ENCODE data around the gene GDA.

Gene GDA

DNA sequence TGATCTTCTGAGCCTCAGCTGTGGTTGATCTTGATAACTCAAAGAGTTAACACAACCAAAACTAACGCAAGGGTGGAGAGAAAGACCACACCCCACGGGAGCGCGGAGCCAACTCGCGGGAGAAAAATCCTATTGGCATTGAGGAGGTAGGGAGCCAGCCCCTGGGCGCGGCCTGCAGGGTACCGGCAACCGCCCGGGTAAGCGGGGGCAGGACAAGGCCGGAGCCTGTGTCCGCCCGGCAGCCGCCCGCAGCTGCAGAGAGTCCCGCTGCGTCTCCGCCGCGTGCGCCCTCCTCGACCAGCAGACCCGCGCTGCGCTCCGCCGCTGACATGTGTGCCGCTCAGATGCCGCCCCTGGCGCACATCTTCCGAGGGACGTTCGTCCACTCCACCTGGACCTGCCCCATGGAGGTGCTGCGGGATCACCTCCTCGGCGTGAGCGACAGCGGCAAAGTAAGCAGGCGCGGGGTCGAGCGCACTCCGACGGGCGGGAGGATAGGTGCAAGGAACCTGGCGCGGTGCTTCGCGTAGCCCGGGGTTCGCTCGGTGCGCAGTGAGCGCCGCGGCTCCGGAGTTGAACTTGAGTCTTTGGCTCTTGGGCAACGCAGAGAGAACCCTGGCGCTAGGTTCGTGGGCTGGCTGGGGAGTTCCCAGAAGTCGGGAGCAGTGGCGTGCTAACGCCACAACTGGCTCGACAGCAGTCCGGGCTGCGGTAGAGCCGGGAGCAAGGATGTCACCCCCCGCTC lies at the start of gene GDA:
TSS of gene GDA (plus strand) at position 210 of the 745 bp plus-strand sequence. CDS start at position 330, 120 bp downstream.
- Histone ChIP-seq H3K9ac (ENCODE audit: low read depth in 1 of 2, low read length in 2 of 2) (peak within 1 kb of the TSS; percentile 81 to 84), H3K27ac (ENCODE audit: low read depth, low read length) (peak within 1 kb of the TSS; percentile 72), H3K36me3 (ENCODE audit: control insufficient read depth in 1 of 2, insufficient read depth in 2 of 2, low read length in 2 of 2) (no peaks in the 10 kb centered on the region), H3K4me3 (ENCODE audit: low read depth in 1 of 2, low read length in 2 of 2) (peak within 1 kb of the TSS; percentile 76 to 88), H3K4me1 (ENCODE audit: control insufficient read depth in 1 of 2, insufficient read depth in 2 of 2, low read length in 2 of 2) (peaks cover 6 to 21% of the 10 kb centered on the region in 2 donors), H3K9me3 (ENCODE audit: control insufficient read depth in 1 of 2, low read length in 2 of 2) (no peaks in the 10 kb centered on the region), H3K27me3 (ENCODE audit: control insufficient read depth in 1 of 2, insufficient read depth in 2 of 2, low read length in 2 of 2) (peaks cover 3 to 4% of the 10 kb centered on the region in 2 donors)

DNA sequence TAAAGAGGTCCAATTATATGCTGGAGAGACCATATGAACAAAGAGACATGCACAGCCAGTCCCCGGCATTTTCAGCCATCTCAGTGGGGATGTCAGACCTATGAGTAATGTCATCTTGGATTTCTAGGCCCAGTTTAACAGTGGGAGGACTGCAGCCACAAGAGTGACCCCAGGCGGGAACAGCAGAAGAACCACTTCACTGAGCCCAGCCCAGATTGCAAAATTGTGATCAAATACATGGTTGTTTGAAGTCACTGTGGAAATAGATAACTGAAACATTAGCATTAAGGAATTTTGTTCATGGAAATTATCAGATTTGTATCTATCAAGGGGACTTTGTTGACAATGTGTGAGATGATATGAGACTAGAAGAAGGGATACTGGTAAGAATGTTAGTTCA lies 46.7 kb upstream of the GDA start:
- Histone ChIP-seq H3K4me3 (ENCODE audit: low read depth in 1 of 2, low read length in 2 of 2) (no peak overlapping the region), H3K9ac (ENCODE audit: low read depth in 1 of 2, low read length in 2 of 2) (no peak overlapping the region), H3K36me3 (ENCODE audit: control insufficient read depth in 1 of 2, insufficient read depth in 2 of 2, low read length in 2 of 2) (no peaks in the 10 kb centered on the region)

DNA sequence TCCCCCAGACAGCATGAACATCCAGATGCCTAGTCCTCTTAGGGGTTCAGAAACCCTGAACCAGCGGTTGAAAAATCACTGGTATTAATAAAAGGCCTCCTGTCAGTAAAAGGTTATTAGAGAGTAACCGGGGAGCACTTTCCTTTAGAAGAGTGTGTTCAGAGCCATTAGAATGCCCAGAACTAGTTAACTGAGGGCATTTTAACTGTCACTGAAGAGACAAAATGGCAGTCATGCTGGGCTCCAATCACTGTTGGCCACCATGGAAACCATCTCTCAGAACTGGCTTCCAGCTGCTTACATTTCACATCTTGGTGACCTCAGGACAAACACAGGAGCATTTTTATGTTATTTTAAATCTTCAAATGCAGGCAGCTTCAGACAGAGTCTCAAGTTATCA lies 36.2 kb upstream of the GDA start:
- H3K27me3 ChIP-seq (ENCODE audit: control insufficient read depth in 1 of 2, insufficient read depth in 2 of 2, low read length in 2 of 2): no peaks in the 10 kb centered on the region

More for the DNA sequence above, 46.7 kb upstream of the GDA start:
- no peaks in the 10 kb centered on the region for H3K27me3 ChIP-seq (ENCODE audit: control insufficient read depth in 1 of 2, insufficient read depth in 2 of 2, low read length in 2 of 2)
- H3K9me3 ChIP-seq (ENCODE audit: control insufficient read depth in 1 of 2, low read length in 2 of 2): no peaks in the 10 kb centered on the region
- no peak overlapping the region for H3K27ac ChIP-seq (ENCODE audit: low read depth, low read length)
- H3K4me1 ChIP-seq (ENCODE audit: control insufficient read depth in 1 of 2, insufficient read depth in 2 of 2, low read length in 2 of 2): no peaks in the 10 kb centered on the region

DNA sequence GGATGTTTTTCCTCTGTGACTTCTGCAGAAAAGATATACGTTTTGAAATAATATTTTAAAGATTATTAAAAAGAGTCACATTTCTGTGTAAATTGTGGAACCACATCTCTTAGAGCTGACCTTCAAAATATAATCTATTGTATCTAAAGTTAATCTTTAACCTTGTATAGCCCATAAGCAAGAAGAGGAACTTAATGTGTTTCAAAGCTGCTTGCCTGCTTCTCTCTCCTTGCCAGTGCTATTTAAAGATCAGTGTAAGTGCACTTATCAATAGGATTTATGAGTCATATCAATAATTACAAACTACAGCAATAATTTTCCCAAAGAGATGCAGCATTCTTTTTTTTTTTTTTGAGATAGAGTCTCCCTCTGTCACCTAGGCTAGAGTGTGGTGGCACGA lies 29.4 kb upstream of the GDA start:
- no peaks in the 10 kb centered on the region for H3K36me3 ChIP-seq (ENCODE audit: control insufficient read depth in 1 of 2, insufficient read depth in 2 of 2, low read length in 2 of 2)
- no peak overlapping the region for H3K9ac ChIP-seq (ENCODE audit: low read depth in 1 of 2, low read length in 2 of 2)
- H3K4me3 ChIP-seq (ENCODE audit: low read depth in 1 of 2, low read length in 2 of 2): no peak overlapping the region
- no peaks in the 10 kb centered on the region for H3K9me3 ChIP-seq (ENCODE audit: control insufficient read depth in 1 of 2, low read length in 2 of 2)
- no peak overlapping the region for H3K27ac ChIP-seq (ENCODE audit: low read depth, low read length)
- H3K27me3 ChIP-seq (ENCODE audit: control insufficient read depth in 1 of 2, insufficient read depth in 2 of 2, low read length in 2 of 2): no peaks in the 10 kb centered on the region
- H3K4me1 ChIP-seq (ENCODE audit: control insufficient read depth in 1 of 2, insufficient read depth in 2 of 2, low read length in 2 of 2): peaks cover 18 to 22% of the 10 kb centered on the region in 2 donors

More for the DNA sequence above, 36.2 kb upstream of the GDA start:
- Histone ChIP-seq H3K9ac (ENCODE audit: low read depth in 1 of 2, low read length in 2 of 2) (no peak overlapping the region), H3K9me3 (ENCODE audit: control insufficient read depth in 1 of 2, low read length in 2 of 2) (no peaks in the 10 kb centered on the region), H3K36me3 (ENCODE audit: control insufficient read depth in 1 of 2, insufficient read depth in 2 of 2, low read length in 2 of 2) (no peaks in the 10 kb centered on the region), H3K4me1 (ENCODE audit: control insufficient read depth in 1 of 2, insufficient read depth in 2 of 2, low read length in 2 of 2) (no peaks in the 10 kb centered on the region), H3K27ac (ENCODE audit: low read depth, low read length) (no peak overlapping the region), H3K4me3 (ENCODE audit: low read depth in 1 of 2, low read length in 2 of 2) (no peak overlapping the region)

DNA sequence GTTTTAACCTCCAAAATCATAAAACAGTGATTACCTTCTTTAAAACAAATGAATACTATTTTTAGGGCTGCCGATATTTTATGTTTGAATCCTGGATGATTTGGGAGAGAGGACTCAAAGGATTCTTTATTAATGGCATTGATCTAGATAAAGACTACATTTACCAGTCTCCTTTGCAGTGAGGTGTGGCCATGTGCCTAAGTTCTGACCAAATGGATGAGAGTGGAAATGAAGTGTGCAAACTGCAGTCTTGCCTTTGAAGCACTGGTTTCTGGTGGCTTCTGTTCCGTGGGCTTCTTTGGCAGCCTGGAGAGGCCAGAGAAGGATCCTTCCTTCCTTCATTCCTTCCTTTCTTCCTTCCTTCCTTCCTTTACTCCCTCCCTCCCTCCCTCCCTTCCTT lies 24.3 kb upstream of the GDA start:
- peaks cover 31 to 35% of the 10 kb centered on the region in 2 donors for H3K4me1 ChIP-seq (ENCODE audit: control insufficient read depth in 1 of 2, insufficient read depth in 2 of 2, low read length in 2 of 2)
- no peaks in the 10 kb centered on the region for H3K36me3 ChIP-seq (ENCODE audit: control insufficient read depth in 1 of 2, insufficient read depth in 2 of 2, low read length in 2 of 2)
- no peak overlapping the region for H3K27ac ChIP-seq (ENCODE audit: low read depth, low read length)
- H3K9me3 ChIP-seq (ENCODE audit: control insufficient read depth in 1 of 2, low read length in 2 of 2): no peaks in the 10 kb centered on the region
- H3K27me3 ChIP-seq (ENCODE audit: control insufficient read depth in 1 of 2, insufficient read depth in 2 of 2, low read length in 2 of 2): no peaks in the 10 kb centered on the region
- H3K4me3 ChIP-seq (ENCODE audit: low read depth in 1 of 2, low read length in 2 of 2): no peak overlapping the region
- no peak overlapping the region for H3K9ac ChIP-seq (ENCODE audit: low read depth in 1 of 2, low read length in 2 of 2)

DNA sequence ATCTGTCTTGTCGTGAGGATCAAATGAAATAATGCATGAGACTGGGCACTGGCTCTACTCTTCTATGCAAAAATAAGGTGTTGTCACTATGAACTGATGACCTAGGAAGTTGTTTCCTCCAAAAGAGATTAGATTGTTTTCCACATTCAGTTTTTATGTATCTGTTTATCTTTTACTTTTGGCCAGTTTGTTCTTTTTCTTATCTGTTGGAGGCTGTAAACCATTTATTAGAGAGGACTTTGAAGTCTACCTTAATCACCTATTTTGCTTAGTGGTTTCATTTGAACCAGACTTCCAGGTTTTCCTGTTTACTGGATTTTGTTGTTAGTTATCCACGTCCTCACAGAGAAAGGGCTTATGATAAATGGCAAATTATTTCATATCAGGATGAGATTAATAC lies 21.5 kb upstream of the GDA start:
- Histone ChIP-seq H3K4me1 (ENCODE audit: control insufficient read depth in 1 of 2, insufficient read depth in 2 of 2, low read length in 2 of 2) (peaks cover 40 to 43% of the 10 kb centered on the region in 2 donors), H3K9ac (ENCODE audit: low read depth in 1 of 2, low read length in 2 of 2) (no peak overlapping the region), H3K4me3 (ENCODE audit: low read depth in 1 of 2, low read length in 2 of 2) (peak overlapping the region in 1 of 2 donors; percentile 24), H3K27ac (ENCODE audit: low read depth, low read length) (no peak overlapping the region), H3K27me3 (ENCODE audit: control insufficient read depth in 1 of 2, insufficient read depth in 2 of 2, low read length in 2 of 2) (no peaks in the 10 kb centered on the region), H3K9me3 (ENCODE audit: control insufficient read depth in 1 of 2, low read length in 2 of 2) (no peaks in the 10 kb centered on the region), H3K36me3 (ENCODE audit: control insufficient read depth in 1 of 2, insufficient read depth in 2 of 2, low read length in 2 of 2) (no peaks in the 10 kb centered on the region)

DNA sequence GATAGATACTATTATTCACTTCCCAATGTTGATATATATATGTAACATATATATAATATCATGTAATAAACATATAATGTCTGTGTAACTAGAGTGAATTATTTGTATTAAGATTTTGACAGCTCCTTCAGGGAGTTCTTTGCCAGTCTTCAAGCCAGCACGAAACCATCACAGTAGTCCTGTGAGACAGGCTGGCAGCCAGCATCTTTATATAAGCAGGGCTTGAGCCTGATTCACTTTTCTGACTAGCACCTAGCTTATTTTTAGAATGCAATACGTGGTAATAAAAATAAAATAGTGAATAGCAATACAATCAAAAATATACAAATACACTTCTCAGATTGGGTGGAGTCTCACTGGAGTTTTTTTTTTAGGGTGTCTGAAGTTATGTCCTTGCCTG lies 20.7 kb upstream of the GDA start:
- Histone ChIP-seq H3K9ac (ENCODE audit: low read depth in 1 of 2, low read length in 2 of 2) (no peak overlapping the region), H3K27me3 (ENCODE audit: control insufficient read depth in 1 of 2, insufficient read depth in 2 of 2, low read length in 2 of 2) (no peaks in the 10 kb centered on the region), H3K27ac (ENCODE audit: low read depth, low read length) (no peak overlapping the region), H3K36me3 (ENCODE audit: control insufficient read depth in 1 of 2, insufficient read depth in 2 of 2, low read length in 2 of 2) (no peaks in the 10 kb centered on the region), H3K9me3 (ENCODE audit: control insufficient read depth in 1 of 2, low read length in 2 of 2) (no peaks in the 10 kb centered on the region), H3K4me1 (ENCODE audit: control insufficient read depth in 1 of 2, insufficient read depth in 2 of 2, low read length in 2 of 2) (peaks cover 41 to 46% of the 10 kb centered on the region in 2 donors), H3K4me3 (ENCODE audit: low read depth in 1 of 2, low read length in 2 of 2) (no peak overlapping the region)

DNA sequence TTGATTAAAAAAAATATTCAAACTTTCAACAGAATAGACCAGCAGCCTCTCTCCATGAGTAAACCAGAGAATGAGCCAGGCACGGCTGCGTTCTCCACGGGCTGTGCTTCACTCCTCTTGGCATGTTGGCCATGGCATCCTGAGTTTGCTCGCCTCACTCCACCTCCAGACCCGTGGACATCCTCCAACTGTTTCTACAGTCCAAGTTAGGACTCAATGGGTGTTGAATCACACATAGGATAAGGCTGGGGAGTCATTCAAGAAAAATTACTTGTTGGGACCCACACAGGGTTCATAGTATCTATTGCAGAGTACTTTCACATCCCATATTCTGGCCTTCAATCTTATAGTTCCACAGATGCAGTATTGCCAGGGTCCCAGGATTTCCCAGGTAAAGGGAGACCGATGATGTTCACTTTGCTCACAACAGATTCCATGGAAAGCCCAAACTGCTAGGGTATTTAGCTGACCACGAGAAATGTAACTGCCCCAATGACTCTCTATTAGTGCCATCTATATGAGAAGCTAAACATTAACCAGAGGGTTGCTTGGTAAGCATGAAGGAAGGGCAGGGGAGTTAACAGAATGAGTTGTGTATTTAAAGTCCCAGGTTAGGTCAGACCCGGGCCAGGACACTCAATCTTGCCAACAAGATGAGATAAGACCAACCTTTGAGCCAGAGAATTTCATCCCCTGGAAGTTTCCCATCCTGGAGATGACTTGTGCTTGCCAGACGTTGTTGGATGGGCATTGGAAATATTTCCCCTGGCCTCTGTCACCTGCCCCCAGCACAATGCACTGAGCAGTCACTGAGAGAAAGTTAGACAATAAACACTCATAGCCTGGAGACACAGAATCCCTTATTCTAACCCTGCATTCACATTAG lies 19.7 kb upstream of the GDA start:
- no peaks in the 10 kb centered on the region for H3K27me3 ChIP-seq (ENCODE audit: control insufficient read depth in 1 of 2, insufficient read depth in 2 of 2, low read length in 2 of 2)
- H3K4me1 ChIP-seq (ENCODE audit: control insufficient read depth in 1 of 2, insufficient read depth in 2 of 2, low read length in 2 of 2): peaks cover 50 to 51% of the 10 kb centered on the region in 2 donors
- no peaks in the 10 kb centered on the region for H3K36me3 ChIP-seq (ENCODE audit: control insufficient read depth in 1 of 2, insufficient read depth in 2 of 2, low read length in 2 of 2)
- H3K27ac ChIP-seq (ENCODE audit: low read depth, low read length): peak overlapping the region; percentile 58
- H3K4me3 ChIP-seq (ENCODE audit: low read depth in 1 of 2, low read length in 2 of 2): peak overlapping the region in 1 of 2 donors; percentile 27
- no peaks in the 10 kb centered on the region for H3K9me3 ChIP-seq (ENCODE audit: control insufficient read depth in 1 of 2, low read length in 2 of 2)
- H3K9ac ChIP-seq (ENCODE audit: low read depth in 1 of 2, low read length in 2 of 2): no peak overlapping the region

DNA sequence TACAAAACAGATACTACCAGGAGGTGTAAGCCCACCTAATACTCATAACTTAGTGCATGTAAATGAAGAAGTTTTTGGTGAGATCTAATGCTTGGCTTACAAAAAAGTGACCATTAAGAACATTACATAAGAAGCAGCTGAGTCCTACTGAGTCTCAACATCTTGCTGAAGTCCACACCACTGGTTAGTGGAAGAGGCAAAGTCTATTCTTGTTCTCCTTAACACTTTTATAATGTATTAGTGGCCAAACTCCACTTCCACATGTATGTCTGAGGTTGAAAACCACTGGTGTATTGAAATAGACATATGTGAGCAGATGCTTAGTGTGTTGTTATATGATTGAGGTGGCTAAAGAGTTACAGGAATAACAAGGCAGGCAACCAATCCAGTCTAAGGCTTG lies 18.9 kb upstream of the GDA start:
- H3K4me1 ChIP-seq (ENCODE audit: control insufficient read depth in 1 of 2, insufficient read depth in 2 of 2, low read length in 2 of 2): peaks cover 53 to 54% of the 10 kb centered on the region in 2 donors
- no peak overlapping the region for H3K9ac ChIP-seq (ENCODE audit: low read depth in 1 of 2, low read length in 2 of 2)
- H3K27ac ChIP-seq (ENCODE audit: low read depth, low read length): peak overlapping the region; percentile 58

DNA sequence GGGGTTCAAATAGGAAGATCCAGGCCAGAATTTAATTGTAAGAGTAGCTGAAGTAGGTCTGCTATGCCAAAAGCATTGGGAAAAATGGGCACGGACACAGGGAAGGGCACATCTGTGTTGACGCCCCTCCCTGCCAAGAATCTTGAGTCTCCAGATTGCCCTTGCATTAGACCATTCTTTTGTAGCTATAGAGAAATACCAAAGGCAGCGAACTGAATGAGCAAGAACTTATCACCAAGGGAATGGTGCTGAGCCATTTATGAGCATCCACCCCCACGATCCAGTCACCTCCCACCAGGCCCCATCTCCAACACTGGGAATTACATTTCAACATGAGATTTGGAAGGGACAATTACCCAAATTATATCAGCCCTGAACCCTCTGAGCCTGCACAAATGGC lies 18.0 kb upstream of the GDA start:
- Histone ChIP-seq H3K27me3 (ENCODE audit: control insufficient read depth in 1 of 2, insufficient read depth in 2 of 2, low read length in 2 of 2) (no peaks in the 10 kb centered on the region), H3K9ac (ENCODE audit: low read depth in 1 of 2, low read length in 2 of 2) (no peak overlapping the region), H3K36me3 (ENCODE audit: control insufficient read depth in 1 of 2, insufficient read depth in 2 of 2, low read length in 2 of 2) (no peaks in the 10 kb centered on the region), H3K27ac (ENCODE audit: low read depth, low read length) (no peak overlapping the region), H3K9me3 (ENCODE audit: control insufficient read depth in 1 of 2, low read length in 2 of 2) (no peaks in the 10 kb centered on the region), H3K4me3 (ENCODE audit: low read depth in 1 of 2, low read length in 2 of 2) (peak overlapping the region in 1 of 2 donors; percentile 6), H3K4me1 (ENCODE audit: control insufficient read depth in 1 of 2, insufficient read depth in 2 of 2, low read length in 2 of 2) (peaks cover 53 to 54% of the 10 kb centered on the region in 2 donors)

More for the DNA sequence above, 18.9 kb upstream of the GDA start:
- Histone ChIP-seq H3K27me3 (ENCODE audit: control insufficient read depth in 1 of 2, insufficient read depth in 2 of 2, low read length in 2 of 2) (no peaks in the 10 kb centered on the region), H3K9me3 (ENCODE audit: control insufficient read depth in 1 of 2, low read length in 2 of 2) (no peaks in the 10 kb centered on the region), H3K36me3 (ENCODE audit: control insufficient read depth in 1 of 2, insufficient read depth in 2 of 2, low read length in 2 of 2) (no peaks in the 10 kb centered on the region), H3K4me3 (ENCODE audit: low read depth in 1 of 2, low read length in 2 of 2) (peak overlapping the region in 1 of 2 donors; percentile 27)

All from duodenal mucosa (tissue), 2 donors.